DMS53 (cell line): ENCODE data around the gene PEX5L.
"Not testable (repeated sequence)": the region's sequence is repeated elsewhere in the genome, so short reads cannot be mapped to it uniquely, and the experiment has no call there.

ENCODE experiments used
- DNase-seq: peaks from one replicate; lab custom pipeline; 2025; lab: John Stamatoyannopoulos, UW

Gene PEX5L

DNA sequence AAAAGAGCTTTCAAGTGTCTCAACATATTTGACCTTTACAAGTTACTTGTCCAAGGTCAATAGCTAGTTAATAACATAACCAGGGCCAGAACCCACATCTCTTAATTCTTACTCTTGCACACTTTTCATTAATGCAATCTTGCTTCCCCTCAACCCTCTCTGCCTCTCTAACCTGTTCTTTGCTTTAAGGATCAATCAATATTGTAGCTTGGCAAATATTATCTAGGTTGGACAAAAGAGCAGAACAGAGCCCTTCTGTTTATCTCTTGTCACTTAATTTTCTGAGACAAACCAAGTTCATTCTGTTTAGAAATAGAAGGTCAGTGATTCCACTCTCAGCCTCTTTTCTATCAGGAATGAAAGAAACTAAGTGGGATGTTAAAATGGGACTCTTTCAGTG is 203.4 kb downstream of the PEX5L start:
- DNase-seq = no peak

DNA sequence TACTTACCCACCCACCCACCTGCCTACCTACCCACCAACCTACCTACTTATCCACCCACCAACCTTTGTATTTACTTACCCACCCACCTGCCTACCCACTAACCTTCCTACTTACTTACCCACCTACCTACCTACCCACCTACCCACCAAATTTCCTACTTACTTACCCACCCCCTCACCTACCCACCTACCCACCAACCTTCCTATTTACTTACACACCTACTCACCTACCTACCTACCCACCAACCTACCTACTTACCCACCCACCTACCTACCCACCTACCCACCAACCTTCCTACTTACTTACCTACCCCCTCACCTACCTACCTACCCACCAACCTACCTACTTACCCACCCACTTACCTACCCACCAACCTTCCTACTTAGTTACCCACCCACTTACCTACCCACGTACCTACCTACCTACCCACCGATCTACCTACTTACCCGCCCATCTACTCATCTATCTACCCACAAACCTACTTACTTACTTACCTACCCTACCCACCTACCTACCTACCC is 204.3 kb downstream of the PEX5L start:
- DNase-seq = no peak

DNA sequence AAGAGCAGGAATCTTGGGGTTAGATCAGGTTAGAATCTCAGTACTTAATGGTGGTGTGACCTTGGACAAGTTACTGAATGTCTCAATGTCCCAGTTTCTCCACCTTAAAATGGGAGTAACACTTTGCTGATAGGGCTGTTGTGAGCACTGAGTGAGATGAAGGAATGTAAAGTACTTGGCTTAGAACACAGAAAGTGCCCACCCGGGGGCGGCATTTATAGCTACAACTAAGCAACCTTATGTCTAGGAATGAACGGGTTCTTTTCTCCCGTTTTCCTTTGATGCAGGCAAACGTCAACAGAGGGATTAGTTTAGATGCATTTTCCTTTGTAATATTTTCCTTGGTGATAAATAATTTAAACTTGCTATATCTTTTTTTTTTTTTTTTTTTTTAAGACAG is 207.3 kb downstream of the PEX5L start:
- no peak for DNase-seq

DNA sequence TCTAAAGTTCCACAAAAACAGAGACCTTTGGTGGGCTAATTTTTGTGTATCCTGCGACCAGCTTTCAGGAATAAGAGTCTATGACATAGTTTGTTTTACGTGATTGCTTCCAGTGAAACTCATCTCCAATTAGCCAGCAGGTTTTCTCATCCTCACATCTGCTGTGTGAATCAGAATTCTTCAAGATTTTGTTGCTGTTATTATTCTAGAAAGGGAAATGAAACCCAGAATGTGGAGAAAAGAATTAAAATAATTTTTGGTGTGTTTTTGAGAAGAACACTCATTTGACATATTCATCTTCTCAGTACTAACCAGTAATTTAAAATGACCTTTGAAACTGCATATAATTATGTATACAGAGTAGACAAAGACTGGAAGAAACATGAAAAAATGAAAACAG is 208.0 kb downstream of the PEX5L start:
- no peak for DNase-seq

DNA sequence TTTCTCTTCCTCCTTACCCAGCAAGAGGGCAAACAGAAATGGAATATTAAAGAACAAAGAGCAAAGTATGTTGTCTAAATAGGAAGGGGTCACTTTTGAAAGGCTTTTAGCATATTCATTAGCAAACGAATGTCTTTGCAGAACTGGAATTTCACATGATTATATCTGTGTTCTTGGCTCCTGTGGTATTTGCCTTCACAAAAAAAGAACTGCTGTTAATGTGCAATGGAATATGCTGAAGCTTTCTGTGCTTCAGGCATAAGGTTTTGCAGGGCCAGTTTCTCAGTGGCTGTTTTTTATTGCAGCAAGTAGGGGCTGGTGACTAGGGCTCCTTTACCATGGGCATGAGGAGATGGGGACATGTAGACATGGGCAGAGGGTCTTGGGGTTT is 210.5 kb downstream of the PEX5L start:
- no peak for DNase-seq

DNA sequence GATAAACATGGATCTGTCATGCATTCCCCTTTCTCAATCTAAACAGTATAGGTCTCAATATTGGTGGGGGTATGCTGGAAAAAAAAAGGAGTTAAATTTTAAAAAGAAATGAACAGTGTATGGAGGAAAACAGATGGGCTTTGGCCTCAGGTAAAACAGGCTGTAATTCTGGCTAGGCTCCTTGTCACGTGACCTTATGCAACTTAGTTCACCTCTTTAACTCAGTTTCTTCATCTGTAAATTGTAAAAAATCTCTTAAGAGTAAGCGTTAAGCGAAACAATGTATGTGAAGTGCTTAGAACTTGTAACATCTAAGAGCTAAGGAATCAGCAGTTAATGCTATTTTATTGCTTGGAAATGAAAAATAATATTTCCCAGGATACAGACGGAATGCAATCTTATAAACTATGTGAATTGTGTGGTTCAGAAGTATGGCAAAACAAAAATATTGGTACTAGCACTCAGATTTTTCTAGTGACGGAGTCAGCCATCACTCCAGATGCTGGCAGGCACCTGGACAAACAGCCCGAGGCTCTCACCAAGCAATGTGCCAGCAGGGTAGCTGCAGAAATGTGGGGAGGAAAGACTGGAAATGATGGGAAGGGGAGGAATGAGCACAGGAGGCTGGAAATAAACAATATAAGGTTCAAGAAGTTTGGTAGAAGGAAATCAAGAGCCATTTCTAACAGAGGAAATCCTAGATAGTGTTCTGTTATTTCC is 211.1 kb downstream of the PEX5L start:
- DNase-seq = no peak

DNA sequence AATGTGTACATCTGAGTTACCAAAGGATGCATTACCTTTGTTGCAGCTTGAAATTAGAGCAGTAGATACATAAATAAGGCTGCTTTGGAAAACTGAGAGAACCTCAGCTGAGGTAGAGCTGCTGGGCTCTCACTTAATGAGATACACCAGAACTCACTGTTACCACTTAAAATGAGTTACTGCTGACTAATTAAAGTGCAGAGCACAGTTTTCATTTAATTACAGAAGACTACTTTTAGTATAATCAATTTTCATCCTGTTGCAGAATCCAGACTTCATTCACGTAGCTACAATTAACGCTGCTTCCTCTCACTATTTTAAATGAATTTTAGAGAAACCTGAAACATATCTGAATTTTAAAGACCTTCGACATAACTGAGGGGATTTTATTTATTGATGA is 214.4 kb downstream of the PEX5L start:
- no peak for DNase-seq

DNA sequence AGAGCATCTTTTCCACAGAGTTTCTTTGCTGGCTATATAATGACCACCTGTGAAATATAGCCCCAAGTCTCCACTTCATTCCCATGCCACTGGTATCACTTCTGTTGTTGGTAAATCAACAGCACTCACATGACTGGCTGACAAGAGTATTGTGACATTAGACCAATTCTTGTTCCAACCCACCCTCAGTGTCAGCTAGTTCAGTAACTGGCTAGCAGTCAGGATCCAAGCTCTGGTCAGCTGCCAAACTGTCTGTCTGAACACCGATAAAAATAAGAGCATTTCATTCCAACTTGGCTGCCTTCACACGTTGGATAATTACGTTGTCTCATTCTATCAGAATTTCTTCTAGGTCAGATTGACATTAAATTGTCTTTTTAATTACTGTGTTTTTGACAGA is 217.4 kb downstream of the PEX5L start:
- DNase-seq = no peak

DNA sequence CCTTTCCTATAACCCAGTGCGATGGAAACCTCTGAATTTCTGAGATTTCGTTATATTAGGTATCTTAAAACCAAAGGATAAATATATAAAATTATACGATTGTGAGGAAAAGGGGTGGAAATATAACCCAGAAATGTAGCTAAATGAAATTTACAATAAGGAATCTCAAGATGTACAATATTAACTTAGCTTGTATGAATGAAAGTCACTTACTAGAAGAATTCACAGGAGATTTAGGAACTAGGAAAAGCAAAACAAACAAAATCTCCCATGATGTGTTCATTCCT is 224.7 kb downstream of the PEX5L start:
- DNase-seq = no peak

DNA sequence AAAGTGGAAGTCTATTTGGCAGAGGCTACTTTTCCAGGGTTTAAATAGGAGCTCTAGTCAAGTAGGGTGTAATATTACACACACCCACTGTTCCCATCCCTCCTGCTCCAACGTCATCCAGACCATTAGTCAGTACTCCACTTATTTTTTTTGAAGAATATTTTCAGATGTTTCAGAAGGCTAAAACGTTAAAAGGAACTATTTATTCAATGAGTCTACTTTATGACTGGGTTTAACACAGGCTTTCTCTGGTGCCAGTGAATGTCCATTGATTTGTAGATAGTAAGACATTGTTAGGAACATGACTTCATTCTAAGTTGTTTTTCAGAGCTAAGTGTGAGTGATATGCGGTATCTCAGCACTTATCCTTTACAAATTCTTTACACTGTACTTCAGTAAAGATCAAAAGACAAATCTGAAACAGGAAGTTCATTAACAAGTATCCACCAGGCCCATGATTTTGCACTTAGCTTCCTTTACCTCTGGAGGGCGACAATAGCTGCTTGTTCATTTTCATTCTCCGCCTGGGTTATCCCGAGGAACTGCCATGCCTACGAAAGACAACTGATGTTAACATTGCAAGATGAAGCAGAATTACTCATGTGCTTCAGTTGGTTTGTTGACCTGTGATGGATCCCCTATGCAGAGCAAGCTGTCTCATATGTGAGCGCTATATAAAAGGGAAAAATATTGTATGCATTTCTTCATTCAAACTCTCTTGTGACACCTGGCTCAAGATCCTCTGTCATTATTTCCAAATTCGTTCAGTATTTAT is 225.2 kb downstream of the PEX5L start:
- peak; percentile 81 for DNase-seq

DNA sequence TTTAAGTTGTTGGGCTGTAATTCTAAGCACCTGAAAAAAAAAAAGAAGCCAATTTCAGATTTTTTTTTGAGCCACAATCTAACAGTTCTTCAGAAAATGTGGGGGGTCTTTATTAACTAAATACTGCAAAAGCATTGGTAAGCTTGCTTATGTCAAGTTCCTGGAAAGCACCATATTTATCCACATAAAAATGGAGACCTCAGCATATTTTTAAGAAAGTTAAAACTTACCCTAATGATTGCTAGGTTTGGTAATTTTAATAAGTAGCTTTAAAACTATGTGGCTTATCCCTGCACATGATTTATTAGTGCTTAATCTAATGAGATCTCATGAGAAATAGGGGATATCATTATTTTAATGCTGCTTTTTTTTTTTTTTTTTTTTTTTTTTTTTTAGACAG is 227.1 kb downstream of the PEX5L start:
- no peak for DNase-seq

DNA sequence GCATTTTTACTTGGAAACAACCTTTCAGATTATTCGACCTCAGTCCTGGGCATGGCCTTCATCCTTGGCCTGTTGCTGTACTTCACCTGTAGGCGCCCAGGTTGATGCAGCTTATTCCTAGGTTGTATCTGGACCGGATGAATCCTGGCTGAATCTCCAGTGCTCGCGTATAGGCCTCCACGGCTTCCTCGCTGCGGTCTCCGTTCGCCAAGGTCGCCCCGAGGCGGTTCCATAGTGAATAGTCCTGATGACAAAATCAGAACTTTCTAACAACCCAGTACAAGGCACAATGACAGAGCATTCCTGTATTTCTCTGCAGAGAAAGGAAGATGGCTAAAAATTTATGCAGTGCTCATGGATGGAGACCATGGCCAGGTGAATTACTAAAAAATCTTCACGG is 229.1 kb downstream of the PEX5L start:
- no peak for DNase-seq

DNA sequence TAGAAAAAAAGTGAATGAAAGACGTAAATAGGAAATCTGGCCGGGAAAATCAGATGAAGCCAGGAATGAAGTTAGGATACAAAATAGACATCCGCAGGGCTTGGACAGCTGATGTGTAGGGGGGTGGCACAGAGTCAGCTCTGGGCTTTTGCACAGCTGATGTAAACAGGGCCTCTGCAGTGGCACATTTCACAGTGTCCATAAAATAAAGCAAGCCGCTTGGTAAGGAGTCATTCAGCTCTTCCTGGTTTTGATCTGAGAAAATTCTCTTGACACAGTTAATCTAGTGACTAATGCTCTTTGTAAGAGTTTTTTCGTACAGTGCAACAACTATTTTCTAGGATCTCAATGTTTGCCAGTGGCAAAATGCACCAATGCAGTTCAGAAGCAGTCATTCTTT is 230.6 kb downstream of the PEX5L start:
- DNase-seq = no peak

DNA sequence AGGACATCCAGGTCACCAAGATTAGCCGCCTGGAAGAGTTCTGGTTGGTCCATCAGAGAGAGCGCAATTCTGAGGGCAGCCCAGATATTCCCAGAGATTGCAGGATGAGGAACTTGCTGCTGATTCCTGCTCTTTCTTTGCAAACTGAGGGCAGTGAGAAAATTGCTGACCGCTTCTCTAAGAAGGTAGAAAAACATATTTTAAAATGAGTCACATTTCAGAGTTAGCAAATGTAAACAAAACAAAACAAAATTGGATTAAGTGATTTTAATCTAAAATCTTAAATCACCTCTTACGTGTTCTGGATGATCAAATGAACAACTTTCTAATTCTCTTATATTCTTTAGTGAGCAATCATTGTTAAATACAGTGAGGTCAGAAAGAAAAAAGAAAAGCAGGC is 234.9 kb downstream of the PEX5L start:
- DNase-seq = no peak

DNA sequence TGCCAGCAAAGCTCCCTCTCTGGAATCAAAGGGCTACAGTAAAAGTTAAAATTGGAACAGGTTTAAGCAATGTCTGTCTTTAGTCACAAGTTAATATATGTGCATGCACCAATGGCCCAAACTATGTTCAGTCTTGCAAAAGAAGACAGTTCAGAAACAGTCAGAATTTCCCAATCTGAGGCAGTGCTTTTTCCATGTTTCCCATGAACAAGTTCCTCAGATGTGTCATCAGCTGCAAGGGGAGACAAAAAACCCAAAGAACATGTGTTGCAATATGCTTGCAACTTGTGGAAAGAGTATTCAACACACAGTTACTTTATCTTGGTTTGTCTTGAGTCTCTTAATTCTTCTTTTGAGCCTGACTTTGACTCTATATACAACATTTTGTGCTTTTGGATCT is 235.5 kb downstream of the PEX5L start:
- DNase-seq = no peak

DNA sequence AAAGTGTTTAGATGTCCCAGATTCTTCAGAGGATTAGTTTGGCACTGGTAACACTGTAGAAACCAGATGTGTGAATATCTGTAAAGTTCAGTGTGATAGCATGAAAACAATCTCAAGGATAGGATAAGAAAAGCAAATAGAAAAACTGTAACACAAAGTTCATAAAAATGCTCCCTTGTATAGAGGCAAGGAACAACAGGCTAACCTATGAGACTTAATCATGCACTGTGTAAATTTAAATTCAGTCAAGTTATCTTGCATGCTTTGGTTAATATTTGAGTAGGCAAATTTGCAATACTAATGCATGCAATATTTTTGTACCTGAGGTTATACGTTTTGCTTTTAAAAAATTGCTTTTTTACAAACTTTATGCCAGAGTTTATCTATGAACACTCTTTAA is 239.5 kb downstream of the PEX5L start:
- DNase-seq = no peak

DNA sequence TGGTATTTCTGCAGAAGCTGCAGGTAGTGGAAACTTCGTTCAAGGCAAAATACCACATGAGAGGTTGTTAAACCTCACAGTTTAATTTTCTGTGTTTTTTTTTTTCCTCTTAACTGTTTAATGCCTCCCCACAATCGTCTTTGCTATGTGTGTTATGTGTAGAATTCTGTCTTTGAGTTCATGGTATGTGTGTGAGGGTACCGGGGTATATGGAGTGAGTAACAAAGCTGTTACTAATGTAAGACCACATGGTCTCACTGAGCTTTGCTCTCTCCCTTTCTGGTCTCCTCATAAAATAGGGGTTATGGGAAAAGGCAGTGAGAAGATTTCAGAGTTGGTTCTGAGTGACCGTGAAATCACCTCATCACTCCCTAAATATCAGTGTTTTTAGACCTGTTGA is 240.3 kb downstream of the PEX5L start:
- DNase-seq = no peak

DNA sequence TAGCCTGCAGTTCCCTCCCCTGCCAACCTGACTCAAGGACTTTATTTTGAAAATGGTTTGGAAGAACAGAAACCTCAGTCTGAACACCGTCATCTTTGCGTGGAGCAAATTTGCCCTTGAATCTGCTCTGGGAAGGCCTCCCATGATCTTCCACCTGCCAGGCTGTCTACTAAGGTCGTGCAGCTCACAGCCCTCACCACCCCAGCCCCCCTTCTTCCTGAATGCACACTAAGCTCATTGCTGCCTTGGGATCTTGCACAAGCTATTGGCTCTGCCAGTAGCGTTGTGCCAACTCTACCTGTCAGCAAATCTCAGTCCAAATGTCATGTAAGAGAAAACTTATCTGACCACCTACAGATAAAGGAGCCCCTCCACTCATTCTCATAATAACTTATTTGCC is 242.4 kb downstream of the PEX5L start:
- DNase-seq = no peak

DNA sequence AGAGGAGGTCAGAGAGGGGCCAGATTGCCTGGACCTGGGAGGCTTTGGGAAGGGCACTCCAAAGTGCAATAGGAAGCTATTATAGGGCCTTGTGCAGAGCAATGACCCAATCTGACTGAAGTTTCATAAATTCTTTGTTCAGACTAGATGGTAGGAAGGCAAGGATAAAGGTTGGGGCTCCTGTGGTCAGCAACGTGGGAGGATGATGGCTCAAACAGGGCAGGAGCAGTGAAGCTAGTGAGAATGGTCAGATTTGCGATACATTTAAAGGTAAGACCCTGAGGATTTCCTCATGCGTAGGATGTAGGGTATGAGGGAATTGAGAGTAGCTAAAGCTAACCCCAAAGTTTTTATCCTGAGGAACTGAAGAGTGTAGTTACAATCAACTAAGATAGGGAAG is 244.9 kb downstream of the PEX5L start:
- no peak for DNase-seq

DNA sequence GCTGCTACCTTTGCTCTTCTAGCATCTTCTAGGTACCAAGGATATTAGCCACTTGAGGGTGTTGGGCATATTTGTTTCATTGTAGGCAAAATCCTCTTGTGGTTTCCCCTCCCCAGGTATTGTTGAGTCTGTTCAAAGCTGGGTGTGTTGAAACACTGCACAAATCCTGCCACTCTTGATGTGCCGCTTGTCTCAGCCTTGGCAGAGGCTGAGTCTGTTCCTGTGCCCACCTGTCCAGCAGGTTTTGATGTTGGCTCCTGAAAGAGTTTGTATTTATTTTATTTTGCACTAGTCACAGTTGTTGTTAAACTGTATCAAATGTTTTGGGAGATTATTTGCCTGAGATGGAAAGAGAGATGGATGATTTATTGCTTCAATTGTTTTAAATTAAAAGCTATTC is 247.7 kb downstream of the PEX5L start:
- DNase-seq = no peak

DNA sequence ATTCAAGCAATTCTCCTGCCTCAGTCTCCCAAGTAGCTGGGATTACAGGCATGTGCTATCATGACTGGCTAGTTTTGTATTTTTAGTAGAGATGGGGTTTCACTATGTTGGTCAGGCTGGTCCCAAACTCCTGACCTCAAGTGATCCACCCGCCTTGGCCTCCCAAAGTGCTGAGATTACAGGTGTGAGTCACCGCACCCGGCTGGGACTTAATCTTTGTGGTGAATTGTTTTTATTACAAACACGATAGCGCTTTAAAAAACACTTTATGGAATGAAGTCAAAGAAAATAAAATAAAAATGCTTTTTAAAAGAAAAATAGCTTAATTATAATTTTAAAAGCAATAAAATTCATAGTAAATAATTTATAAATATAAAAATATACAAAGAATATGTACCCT is 253.9 kb downstream of the PEX5L start:
- DNase-seq = not testable (repeated sequence)

DNA sequence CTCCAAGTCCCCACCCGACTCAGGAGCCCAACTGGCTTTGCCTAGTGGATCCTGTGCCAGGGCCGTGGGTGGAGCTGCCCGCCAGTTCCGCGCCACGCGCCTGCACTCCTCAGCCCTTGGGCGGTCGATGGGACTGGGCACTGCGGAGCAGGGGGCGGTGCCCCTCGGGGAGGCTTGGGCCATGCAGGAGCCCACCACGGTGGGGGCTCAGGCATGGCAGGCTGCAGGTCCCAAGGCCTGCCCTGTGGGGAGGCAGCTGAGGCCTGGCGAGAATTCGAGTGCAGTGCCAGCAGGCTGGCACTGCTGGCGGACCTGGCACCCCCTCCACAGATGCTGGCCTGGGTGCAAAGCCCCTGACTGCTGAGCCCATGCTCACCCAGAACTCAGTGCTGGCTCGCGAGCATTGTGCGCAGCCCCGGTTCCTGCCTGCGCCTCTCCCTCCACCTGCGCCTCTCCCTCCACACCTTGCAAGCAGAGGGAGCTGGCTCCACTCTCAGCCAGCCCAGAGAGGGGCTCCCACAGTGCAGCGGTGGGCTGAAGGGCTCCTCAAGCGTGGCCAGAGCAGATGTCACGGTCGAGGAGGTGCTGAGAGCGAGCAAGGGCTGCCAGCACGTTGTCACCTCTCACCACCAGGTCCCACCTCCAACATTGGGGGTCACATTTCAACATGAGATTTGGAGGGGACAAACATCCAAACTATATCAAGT is 261.2 kb downstream of the PEX5L start:
- no peak for DNase-seq

DNA sequence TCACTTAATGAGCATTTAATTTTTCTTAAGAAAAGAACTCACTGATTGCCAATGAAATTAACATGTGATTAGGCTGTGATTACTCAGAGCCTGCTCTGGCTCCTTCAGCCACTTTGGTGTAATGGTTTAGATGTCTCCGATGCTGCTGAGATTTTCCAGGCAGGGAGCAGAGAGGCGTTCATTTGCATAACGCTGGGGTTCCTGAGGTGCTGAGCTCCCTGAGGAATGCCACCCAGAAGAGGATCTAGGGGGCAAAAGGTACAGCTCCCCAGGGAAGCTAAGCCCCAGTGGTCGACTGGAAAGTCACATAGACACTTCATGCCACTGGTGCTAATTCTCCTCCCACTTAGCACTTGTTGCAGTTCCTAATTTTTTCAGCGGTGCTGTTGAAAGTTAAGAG is 264.4 kb downstream of the PEX5L start:
- DNase-seq = no peak
